AG09309 (cell line): Measurements from ENCODE around the gene DMKN.

Experiments used
- DNase-seq: peaks from one replicate; pipeline ENCODE4 v3.0.0-alpha.2; 2010; ENCODE audit warnings: low read depth
- H3K4me3 ChIP-seq: 2 replicates; pipeline ENCODE4 v1.5.1; 2011; ENCODE audit warnings: mild to moderate bottlenecking, low read depth, low read length, moderate library complexity; ENCODE audit not compliant: control insufficient read depth
- TF ChIP-seq, protein P1 (sequence below): IDR thresholded peaks from 2 replicates; pipeline ENCODE4 v1.5.1; 2011; ENCODE audit warnings: mild to moderate bottlenecking, low read depth, low read length, inconsistent platforms; ENCODE audit not compliant: insufficient read depth, control insufficient read depth; ENCODE audit errors: missing control alignments

The DMKN gene

DNA sequence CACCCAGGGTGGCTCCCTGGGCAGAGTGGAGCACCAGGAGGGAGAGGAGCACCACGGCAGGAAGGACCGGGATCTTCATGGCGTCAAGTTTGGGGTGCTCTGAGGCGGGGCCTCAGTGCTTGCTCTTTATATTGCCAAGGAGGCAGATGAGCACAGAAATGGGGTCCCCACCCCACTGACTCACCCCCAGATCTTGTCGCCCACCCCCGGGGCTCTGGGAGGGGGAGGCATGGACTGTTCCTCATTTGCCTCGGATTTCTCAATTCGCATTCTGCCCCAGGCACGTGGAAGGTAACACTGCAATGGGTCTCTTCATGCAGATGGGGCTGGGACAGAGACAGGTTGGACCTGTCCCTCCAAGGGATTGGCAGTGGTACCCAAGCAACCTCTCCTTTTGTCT is 23.1 kb downstream of the DMKN start, which contains the start of gene KRTDAP:
Gene KRTDAP, minus strand, starts transcription at position 101 of the 400 bp plus-strand sequence. Its CDS starts 22 bp downstream, at position 79.
- no peak within 1 kb of the TSS for H3K4me3 ChIP-seq
- TF ChIP-seq, protein P1, sequence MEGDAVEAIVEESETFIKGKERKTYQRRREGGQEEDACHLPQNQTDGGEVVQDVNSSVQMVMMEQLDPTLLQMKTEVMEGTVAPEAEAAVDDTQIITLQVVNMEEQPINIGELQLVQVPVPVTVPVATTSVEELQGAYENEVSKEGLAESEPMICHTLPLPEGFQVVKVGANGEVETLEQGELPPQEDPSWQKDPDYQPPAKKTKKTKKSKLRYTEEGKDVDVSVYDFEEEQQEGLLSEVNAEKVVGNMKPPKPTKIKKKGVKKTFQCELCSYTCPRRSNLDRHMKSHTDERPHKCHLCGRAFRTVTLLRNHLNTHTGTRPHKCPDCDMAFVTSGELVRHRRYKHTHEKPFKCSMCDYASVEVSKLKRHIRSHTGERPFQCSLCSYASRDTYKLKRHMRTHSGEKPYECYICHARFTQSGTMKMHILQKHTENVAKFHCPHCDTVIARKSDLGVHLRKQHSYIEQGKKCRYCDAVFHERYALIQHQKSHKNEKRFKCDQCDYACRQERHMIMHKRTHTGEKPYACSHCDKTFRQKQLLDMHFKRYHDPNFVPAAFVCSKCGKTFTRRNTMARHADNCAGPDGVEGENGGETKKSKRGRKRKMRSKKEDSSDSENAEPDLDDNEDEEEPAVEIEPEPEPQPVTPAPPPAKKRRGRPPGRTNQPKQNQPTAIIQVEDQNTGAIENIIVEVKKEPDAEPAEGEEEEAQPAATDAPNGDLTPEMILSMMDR = no peak
- DNase-seq = no peak

DNA sequence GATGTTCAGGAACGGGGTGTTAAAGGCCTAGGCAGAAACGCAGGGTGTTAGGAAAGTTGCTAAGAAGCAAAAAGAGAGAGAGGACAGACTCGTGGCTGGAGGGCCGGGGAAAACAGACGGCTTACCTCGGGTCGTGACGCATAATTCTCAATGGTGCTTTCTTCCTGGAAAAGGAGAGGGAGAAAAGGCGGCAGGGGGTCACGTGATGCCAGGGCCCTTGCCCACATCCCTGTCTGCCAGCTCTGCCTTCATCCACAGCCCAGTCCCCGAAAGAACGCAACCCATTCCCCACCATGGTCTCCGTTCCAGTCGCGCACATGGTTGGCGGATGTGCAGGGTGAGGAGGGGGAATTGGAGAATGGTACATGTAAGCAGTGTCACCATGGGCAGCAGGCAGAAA is 24.8 kb downstream of the DMKN start:
- no peak for DNase-seq
- TF ChIP-seq, protein P1 = no peak
- no peak overlapping the region for H3K4me3 ChIP-seq

DNA sequence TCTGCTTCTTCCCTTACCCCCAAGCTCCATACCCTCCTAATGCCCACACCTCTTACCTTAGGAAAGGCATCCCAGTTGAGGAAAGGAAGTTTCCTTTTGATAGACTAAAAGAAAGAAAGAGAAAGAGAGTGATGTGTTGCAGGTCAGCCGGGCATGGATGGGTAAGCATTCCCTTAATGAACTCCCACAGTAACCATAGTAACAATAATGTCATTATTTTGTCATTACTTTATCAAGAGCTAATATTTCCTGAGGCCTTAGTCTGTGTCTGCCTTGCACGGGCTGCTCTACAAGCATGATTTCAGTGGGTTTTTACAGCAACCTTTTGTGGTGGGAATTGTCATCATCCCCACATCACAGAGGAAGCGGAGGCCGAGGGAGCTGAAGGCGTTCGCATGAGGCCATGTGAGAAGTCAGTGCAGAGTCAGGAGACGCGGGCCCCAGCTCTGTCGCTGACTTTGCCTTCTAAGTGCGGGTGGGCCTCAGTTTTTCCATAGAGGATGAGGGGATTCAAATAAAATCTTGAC is 25.7 kb downstream of the DMKN start:
- H3K4me3 ChIP-seq = no peak overlapping the region
- no peak for DNase-seq
- TF ChIP-seq, protein P1 = no peak

DNA sequence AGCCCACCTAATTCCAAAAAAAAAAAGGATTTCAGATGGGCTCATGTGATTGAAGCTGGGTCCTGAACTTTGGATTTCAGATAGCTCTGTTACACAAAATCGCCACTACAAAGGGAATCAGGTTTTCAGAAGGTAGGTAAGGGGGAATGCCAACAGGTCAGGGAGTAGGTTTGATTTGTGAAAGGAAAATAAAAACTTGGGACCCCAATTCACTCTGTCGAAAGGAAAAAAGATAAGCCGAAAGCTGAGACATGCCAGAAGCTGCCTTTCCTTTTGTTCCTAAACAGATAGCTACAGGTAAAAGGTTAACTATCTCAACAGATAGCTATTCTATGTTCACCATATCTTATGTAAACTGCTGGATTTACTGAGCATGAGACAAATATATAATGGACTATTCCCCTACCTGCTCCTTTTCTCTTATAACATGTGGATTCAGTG is 27.2 kb downstream of the DMKN start:
- H3K4me3 ChIP-seq = no peak overlapping the region
- TF ChIP-seq, protein P1 = no peak
- no peak for DNase-seq

DNA sequence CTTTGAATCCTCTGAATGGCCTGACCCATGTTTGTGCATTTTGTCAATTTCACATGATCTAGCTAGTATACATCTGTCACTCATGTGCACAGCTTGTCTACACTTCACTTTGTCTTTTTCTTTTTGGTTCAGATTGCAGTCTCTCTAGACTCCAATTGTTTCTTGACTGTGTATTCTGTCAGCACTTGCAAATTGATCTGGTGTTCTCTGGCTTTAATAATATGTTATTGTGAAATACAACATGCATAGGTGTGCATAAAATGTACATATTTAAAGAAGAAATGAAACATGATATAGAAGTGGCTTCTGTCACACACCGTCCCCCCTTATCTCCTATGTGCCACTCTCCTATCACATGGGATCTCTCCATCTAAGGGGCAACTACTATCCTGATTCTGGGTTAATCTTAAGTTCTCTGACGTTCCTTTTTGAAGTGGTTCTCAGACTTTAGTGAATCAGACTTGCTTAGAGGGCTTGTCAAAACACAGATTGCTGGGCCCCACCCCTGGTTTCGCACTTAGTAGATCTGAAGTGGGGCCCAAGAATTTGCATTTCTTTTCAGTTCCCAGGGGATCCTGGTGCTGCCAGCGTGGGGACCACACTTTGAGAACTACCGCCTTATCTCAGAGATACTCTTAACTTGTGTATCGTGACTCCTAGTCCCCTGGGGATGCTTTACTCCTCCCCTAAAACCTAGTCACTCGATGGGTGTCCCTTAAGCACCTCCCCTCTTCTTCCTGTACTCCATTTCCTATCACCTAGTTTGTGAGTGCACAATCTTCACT is 29.0 kb downstream of the DMKN start:
- no peak overlapping the region for H3K4me3 ChIP-seq
- no peak for DNase-seq
- TF ChIP-seq, protein P1 = no peak

DNA sequence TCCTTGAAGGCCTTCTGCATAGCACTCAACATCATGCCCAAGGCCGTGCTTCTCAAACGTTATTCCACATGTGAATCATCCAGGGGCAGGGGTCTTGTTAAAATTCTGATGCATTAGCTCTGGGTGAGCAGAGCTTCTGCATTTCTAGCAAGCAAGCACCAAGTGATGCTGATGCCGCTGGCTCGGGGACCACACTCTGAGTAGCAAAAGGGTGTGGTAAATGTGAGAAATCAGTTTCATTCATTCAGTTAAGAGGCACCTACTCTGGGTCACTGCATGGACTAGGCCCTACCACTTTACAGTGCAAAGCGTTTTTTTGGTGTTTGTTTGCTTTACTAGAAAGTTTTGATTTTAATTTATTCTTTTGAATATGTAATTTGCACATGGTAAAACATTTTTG is 30.4 kb downstream of the DMKN start:
- H3K4me3 ChIP-seq = no peak overlapping the region
- DNase-seq = no peak
- TF ChIP-seq, protein P1 = no peak
